ENCODE measurements around the gene INPP5K. TPM values are rescaled to one million over a fixed set of nuclear protein-coding genes. Genes with fewer than 3 reads are reported as not detected.

The INPP5K gene
- total and polyA plus RNA-seq, 10 of the 15 experiments (the other 5 are each of a cell fraction or from before 2014, with no cell fraction given) = 0.58 to 41.2 (median 23.3) TPM

DNA sequence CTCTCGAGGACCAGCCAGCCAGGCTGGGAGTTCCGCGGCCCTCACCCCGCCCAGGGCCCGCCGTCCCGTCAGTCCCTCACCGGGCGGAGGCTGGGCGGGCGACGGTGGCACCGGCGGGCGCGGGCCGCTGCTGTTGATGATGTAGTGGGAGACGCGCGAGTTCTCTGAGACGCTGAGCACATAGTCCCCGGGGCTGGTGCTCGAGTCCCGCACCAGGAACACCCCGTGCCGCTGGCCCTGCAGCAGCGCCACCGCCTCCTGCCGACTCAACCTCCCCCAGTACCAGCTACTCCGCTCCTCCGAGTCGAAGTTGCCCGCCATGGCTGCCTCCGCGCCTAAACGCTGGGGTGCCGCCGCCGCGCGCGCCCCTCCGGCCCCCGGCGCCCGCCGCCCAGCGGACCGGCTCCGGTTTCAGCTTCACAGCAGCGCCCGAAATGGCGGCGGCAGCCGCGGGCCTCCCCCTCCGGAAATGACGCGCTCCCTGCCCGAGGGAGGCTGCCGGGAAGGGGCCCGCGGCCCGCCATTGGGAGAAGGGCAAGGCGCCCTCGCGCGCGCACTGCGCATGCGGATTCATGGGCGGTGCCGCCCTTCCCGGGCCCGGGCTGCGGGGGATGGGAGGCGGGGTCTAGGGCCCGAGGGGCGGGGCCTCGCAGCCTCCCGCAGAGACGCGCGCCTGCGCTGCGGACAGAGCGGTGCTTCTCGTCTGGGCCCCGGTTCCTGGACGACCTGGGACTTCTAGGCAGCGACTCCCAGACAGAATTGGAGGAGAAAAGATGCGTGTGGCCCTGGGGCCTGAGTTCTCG, 60.4 kb downstream of the INPP5K start, which contains the start of gene CRK (continued):
- TF ChIP-seq, protein P1, sequence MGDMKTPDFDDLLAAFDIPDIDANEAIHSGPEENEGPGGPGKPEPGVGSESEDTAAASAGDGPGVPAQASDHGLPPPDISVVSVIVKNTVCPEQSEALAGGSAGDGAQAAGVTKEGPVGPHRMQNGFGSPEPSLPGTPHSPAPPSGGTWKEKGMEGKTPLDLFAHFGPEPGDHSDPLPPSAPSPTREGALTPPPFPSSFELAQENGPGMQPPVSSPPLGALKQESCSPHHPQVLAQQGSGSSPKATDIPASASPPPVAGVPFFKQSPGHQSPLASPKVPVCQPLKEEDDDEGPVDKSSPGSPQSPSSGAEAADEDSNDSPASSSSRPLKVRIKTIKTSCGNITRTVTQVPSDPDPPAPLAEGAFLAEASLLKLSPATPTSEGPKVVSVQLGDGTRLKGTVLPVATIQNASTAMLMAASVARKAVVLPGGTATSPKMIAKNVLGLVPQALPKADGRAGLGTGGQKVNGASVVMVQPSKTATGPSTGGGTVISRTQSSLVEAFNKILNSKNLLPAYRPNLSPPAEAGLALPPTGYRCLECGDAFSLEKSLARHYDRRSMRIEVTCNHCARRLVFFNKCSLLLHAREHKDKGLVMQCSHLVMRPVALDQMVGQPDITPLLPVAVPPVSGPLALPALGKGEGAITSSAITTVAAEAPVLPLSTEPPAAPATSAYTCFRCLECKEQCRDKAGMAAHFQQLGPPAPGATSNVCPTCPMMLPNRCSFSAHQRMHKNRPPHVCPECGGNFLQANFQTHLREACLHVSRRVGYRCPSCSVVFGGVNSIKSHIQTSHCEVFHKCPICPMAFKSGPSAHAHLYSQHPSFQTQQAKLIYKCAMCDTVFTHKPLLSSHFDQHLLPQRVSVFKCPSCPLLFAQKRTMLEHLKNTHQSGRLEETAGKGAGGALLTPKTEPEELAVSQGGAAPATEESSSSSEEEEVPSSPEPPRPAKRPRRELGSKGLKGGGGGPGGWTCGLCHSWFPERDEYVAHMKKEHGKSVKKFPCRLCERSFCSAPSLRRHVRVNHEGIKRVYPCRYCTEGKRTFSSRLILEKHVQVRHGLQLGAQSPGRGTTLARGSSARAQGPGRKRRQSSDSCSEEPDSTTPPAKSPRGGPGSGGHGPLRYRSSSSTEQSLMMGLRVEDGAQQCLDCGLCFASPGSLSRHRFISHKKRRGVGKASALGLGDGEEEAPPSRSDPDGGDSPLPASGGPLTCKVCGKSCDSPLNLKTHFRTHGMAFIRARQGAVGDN (IDR thresholded peaks at IDR 0.05) = peak; percentile 76
- TF ChIP-seq CEBPZ (IDR thresholded peaks at IDR 0.05; ENCODE audit: low read depth, low read length) (no peak), SRF (IDR thresholded peaks at IDR 0.05; ENCODE audit: low read depth in 2 of 2, low read length in 2 of 2) (peak in 1 of 2 experiments; percentile 54; a peak in 1 of 4 replicates), HCFC1 (IDR thresholded peaks at IDR 0.05; ENCODE audit: low read length) (peak; percentile 91), RB1 (IDR thresholded peaks at IDR 0.05; ENCODE audit: borderline replicate concordance) (no peak; the same call in 1 of the 2 replicates), USF2 (IDR thresholded peaks at IDR 0.05; ENCODE audit: borderline replicate concordance, low read depth, low read length) (no peak), SKIL (IDR thresholded peaks at IDR 0.05; ENCODE audit: low read depth, poor library complexity, severe bottlenecking) (no peak), POU2F2 (IDR thresholded peaks at IDR 0.05; ENCODE audit: borderline replicate concordance, low read depth, low read length) (peak; percentile 36; the same call in 2 of the 3 replicates), FOXK2 (IDR thresholded peaks at IDR 0.05) (no peak), SUPT20H (IDR thresholded peaks at IDR 0.05; ENCODE audit: borderline replicate concordance, control insufficient read depth, low read depth, low read length) (no peak), RCOR1 (conservative IDR thresholded peaks at IDR 0.05; ENCODE audit: low read depth, low read length) (0 out of 2 replicates have a peak, but pooled peaks have one; percentile 22), BACH1 (IDR thresholded peaks at IDR 0.05; ENCODE audit: borderline replicate concordance) (peak; percentile 71; the same call in 1 of the 2 replicates), TCF7 (IDR thresholded peaks at IDR 0.05; ENCODE audit: borderline replicate concordance) (no peak), E2F8 (IDR thresholded peaks at IDR 0.05; ENCODE audit: low read depth, partially characterized antibody) (no peak)
